GM06990 (cell line): ENCODE results near the gene PKP3.

Experiments
- DNase-seq: peaks from one replicate; pipeline ENCODE4 v3.0.0-alpha.2; 2011; ENCODE audit not compliant: insufficient read length; ENCODE audit errors: extremely low read depth
- H3K27me3 ChIP-seq: replicated peaks from 2 replicates; pipeline ENCODE4 v1.6.0; 2011; ENCODE audit warnings: low read length; ENCODE audit not compliant: control insufficient read depth, insufficient read depth
- H3K36me3 ChIP-seq: 2 replicates; pipeline ENCODE4 v1.5.1; 2011; ENCODE audit warnings: low read length; ENCODE audit not compliant: control insufficient read depth, insufficient read depth
- H3K4me3 ChIP-seq: replicated peaks from 2 replicates; pipeline ENCODE4 v1.5.1; 2011; ENCODE audit warnings: low read depth, mild to moderate bottlenecking, control low read depth, low read length
- TF ChIP-seq, protein P1 (sequence below): IDR thresholded peaks from 2 replicates; pipeline ENCODE4 v1.5.1; 2011; ENCODE audit warnings: low read length, control low read depth, mild to moderate bottlenecking, inconsistent platforms; ENCODE audit not compliant: insufficient read depth, poor library complexity, severe bottlenecking

Gene PKP3

DNA sequence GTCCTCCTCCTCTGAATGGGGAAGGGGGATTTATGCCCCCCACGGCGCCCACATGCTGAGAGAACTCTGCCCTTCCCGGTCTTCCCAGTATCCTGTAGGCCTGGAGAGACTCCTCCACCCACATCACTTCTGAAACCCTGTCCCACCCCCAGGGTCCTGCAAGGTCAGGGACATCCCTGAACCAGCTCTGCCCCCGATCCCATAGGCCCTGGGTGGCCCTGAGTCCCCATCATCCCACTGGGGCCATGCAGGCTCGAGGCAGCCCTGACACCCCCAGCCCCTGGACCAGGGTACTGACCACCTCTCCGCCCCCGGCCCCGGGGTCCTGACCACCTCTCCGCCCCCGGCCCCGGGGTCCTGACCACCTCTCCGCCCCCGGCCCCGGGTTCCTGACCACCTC is 13.0 kb upstream of the PKP3 start:
- Histone ChIP-seq H3K36me3 (no peaks in the 10 kb centered on the region), H3K4me3 (no peak overlapping the region), H3K27me3 (no peaks in the 10 kb centered on the region; the same call in 1 of the 2 replicates)
- DNase-seq = no peak
- TF ChIP-seq, protein P1, sequence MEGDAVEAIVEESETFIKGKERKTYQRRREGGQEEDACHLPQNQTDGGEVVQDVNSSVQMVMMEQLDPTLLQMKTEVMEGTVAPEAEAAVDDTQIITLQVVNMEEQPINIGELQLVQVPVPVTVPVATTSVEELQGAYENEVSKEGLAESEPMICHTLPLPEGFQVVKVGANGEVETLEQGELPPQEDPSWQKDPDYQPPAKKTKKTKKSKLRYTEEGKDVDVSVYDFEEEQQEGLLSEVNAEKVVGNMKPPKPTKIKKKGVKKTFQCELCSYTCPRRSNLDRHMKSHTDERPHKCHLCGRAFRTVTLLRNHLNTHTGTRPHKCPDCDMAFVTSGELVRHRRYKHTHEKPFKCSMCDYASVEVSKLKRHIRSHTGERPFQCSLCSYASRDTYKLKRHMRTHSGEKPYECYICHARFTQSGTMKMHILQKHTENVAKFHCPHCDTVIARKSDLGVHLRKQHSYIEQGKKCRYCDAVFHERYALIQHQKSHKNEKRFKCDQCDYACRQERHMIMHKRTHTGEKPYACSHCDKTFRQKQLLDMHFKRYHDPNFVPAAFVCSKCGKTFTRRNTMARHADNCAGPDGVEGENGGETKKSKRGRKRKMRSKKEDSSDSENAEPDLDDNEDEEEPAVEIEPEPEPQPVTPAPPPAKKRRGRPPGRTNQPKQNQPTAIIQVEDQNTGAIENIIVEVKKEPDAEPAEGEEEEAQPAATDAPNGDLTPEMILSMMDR = no peak

DNA sequence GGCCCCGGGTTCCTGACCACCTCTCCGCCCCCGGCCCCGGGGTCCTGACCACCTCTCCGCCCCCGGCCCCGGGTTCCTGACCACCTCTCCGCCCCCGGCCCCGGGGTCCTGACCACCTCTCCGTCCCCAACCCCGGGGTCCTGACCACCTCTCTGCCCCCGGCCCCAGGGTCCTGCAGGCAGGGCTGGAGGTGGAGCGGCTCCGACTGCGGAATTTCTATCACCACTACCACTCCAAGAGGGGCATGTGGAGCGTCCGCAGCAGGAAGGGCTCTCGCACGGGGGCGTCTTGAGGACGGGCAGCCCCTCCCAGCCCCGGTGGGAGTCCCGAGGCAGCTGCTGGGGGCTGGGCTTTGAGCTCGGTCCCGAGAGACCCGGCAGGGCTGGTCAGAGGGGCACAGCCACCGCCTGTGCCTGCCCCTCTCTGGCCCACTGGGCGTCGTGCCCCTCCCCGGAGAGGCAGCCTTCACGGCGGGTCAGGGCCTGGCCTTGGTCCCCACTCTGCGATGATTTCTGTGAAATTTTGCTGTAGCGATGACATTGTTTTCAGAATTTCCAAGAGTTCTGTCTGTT is 12.4 kb upstream of the PKP3 start:
- no peaks in the 10 kb centered on the region for H3K36me3 ChIP-seq

DNA sequence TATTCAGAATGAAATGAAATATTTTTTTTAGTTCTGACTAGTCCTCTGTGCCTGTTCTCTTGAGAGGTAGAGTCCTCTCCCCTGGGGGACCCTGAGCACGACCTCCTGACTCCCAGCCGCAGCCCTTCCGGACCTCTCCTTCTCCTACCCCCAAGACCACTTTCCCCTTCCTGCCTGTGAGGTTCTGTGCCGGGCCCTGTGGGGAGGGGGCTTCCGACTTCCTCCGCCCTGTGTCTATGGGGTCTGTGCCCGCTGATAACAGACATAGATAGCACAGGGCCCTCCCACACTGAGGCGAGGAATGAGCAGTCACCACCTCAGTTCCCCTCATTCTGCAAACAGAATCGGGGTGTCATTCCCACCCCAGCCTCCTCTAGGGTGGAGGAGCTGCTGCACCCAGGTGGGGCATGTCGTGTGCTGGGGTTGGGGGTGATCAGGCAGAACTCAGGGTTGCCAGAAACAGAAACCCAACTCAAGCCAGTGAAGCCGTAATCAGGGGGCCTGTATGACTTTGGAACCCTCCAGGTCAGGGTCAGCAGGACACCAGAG is 11.9 kb upstream of the PKP3 start:
- no peak for DNase-seq
- H3K36me3 ChIP-seq = no peaks in the 10 kb centered on the region
- TF ChIP-seq, protein P1 = no peak
- H3K4me3 ChIP-seq = no peak overlapping the region
- H3K27me3 ChIP-seq = no peaks in the 10 kb centered on the region; the same call in 1 of the 2 replicates

More for the DNA sequence above, 12.4 kb upstream of the PKP3 start:
- H3K27me3 ChIP-seq = no peaks in the 10 kb centered on the region; the same call in 1 of the 2 replicates
- TF ChIP-seq, protein P1 = no peak
- no peak for DNase-seq
- no peak overlapping the region for H3K4me3 ChIP-seq

DNA sequence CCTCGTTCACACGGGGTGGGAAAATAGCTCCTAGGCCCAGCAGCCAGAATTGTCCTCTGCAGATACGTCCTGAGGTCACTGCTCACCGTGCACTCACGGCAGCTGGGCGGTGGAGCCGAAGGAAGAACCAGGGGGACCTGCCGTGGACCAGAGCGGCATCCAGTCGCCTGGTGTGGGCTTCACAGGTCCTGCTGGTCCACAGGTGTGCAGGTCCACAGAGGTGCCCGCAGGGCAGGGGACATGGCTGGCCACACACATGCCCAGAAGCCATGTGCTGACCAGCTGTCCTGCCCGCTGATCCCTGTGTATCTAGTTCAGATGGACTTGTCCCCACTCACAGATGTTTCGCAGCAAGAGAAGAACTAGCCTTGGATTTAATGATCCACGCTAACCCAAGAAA is 10.6 kb upstream of the PKP3 start:
- H3K36me3 ChIP-seq = no peaks in the 10 kb centered on the region
- no peak overlapping the region for H3K4me3 ChIP-seq
- no peak for DNase-seq
- TF ChIP-seq, protein P1 = no peak
- H3K27me3 ChIP-seq = no peaks in the 10 kb centered on the region; the same call in 1 of the 2 replicates

DNA sequence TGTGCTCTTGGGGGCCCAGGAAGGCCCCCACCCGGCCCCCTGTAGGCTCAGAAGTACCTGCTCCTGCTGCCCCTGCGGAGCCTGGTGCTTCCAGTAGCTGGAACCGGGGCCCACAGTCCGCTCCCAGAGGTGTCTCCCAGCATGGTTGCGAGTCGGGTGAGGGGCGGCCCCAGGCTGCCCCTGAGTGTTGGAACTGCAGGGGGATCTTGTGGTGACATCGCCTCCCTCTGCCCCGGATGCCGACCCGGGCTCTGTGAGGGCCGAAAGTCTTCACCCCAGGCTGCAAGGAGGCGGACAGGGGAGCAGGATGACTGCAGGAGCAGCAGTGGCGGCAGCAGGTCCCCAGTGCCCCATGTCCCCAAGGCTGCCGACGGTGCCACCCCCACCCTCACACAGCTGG is 9.5 kb upstream of the PKP3 start:
- no peaks in the 10 kb centered on the region for H3K36me3 ChIP-seq
- H3K27me3 ChIP-seq = no peaks in the 10 kb centered on the region; the same call in 1 of the 2 replicates
- H3K4me3 ChIP-seq = no peak overlapping the region
- TF ChIP-seq, protein P1 = no peak
- DNase-seq = no peak
